Activated T-cell treated with anti-CD3 and anti-CD28 coated beads for 4 hours (primary cell): ENCODE data around the gene RAB23.

ENCODE experiments used
- DNase-seq: peaks from one replicate; pipeline ENCODE4 v3.0.0-alpha.2; 2020

The RAB23 gene

GRCh38 chr6:57177545-57178265, 44.4 kb downstream of the RAB23 start:
- DNase-seq, result no peak

DNA sequence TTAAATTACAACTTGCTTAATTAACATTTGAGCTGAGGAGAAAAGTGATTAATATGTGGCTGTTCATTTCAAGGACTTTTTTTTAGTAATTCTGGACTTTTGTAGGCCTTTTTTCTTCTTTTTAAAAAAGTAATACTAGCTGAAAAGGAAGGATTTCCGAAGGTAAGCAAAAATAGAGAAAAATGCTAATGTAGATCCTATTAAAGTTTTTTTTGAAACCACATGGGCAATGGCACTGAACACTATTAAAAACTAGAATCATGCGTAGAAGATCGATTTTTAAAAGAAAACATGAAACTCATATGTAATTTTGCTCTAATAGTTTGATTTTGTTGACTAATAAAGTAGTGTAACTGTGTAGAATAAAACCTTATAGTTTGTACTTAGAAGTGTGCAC, 47.6 kb downstream of the RAB23 start:
- no peak for DNase-seq

DNA sequence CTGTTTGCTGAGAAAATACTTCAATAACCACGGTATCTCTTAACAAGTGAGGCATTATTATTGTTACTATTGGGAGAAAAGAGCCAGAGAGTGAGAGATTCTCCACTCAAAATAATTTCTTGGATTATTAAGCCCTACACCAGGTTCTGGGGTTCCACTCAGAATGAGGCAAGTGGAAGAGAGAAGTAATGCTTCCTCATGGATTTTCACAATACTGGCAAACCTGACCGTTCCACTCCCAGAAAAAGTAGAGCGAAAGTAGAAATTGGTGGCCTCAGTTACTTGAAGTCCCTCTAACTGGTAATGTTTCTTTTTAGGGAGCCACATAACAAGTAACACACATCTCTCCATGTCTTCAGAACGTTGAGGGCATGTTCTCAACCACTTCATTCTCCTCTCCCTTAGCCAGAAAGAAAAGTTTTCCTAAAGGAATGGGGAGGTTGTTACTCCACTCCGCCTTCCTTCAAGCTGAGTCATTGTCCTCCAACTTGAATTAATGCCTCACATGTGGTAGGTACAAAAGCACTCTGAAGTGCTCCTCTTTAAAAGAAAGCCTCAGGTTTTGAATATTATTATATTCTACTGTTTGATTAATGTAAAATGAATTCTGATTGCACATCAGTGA, 48.1 kb downstream of the RAB23 start:
- no peak for DNase-seq

GRCh38 chr6:57173056-57173885, 48.8 kb downstream of the RAB23 start:
- no peak for DNase-seq

DNA sequence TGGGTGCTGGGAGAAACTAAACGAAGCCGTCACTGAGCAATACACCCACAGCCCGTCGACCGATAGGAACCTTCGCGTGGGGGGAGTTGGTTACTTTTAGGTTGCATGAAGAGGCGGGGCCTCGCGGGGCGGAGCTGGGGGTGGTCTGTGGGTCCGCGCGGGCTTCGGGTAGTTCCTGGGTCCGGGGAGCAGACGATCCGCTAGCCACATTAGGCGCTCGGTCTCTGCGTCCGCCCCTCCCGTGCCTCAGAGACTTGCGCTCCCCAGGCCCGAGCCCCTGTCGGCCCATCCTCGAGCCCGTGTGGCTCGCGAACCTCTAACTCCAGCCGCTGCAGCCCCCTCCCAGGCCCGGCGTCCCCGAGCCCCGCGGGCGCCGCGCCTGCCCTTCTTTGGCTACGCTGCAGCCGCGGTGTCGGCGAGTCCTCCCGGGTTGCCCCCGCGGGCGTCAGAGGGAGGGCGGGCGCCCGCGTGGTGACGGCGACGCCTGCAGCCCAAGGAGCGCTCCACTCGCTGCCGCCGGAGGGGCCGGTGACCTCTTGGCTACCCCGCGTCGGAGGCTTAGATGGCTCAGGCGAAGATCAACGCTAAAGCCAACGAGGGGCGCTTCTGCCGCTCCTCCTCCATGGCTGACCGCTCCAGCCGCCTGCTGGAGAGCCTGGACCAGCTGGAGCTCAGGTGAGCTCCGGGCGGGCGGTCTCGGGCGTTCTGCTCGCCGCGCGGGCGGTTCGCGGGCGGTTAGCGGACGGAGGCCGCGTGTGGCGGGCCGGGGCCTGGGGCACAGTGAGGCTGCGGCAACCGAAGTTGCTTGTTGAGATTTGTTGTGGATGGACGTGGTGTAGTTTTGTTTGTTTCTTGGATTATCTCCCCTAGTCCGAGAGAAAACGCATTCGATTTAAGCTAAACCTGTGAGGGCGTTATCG, 49.7 kb downstream of the RAB23 start, which contains the start of gene BAG2:
Gene BAG2 (plus strand): TSS at position 191 of the 920 bp plus-strand sequence. CDS start 372 bp downstream, at position 563.
- DNase-seq, result peak; percentile 85

GRCh38 chr6:57165080-57165479, 57.0 kb downstream of the RAB23 start:
- DNase-seq, result no peak

DNA sequence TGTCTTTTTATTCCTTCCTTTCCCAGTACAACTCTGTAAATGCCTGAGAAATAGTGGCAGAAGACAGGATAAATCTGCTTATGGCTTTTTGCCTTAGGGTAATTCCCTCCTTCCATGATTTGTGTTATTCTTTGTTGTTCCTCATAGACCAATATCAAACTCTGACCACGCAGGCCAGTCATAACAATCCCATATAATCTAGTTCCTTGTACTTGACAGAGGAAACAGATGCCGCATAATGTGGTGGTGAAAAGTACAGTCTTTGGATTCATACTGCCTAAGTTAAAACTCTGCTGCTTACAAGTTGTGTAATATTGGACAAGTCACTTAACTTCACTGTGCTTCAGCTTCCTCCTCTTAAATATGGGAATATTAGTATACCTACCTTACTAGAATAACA, 58.2 kb downstream of the RAB23 start:
- no peak for DNase-seq

DNA sequence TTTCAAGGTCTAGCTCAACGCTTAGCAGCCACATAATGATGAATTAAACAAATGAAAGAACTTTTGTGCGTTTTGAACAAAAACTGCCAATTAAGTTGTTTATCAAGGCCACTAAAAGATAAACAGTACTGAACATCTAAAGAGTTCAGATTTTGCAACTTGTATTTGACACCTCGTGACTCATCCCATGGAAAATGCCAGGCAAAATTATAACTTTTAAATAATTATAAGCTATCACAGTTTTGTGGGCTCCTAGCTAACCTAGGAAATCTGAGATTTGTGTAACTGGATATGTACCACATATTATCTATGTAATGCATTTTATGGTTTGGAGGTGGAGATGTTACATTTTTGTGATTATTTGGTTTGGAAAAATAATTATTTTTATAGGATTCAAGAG, 59.6 kb downstream of the RAB23 start:
- no peak for DNase-seq

GRCh38 chr6:57162028-57162427, 60.1 kb downstream of the RAB23 start:
- DNase-seq, result no peak

DNA sequence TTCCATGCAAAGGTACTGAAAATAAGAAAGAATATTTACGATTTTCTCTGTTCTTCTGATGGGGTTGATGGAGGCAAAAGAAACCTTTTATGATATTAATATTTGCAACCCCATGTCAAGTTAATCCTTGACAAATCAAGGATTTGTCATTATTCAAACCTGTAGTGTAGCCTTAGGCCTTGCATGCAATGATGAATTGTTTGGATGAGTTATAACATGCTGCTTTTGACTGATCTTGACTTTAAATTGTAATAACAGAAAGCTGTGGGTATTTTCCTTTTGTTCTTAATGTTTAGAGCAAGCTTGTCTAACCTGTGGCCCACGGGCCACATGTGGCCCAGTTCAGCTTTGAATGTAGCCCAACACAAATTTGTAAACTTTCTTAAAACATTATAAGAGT, 63.0 kb downstream of the RAB23 start:
- DNase-seq, result no peak

DNA sequence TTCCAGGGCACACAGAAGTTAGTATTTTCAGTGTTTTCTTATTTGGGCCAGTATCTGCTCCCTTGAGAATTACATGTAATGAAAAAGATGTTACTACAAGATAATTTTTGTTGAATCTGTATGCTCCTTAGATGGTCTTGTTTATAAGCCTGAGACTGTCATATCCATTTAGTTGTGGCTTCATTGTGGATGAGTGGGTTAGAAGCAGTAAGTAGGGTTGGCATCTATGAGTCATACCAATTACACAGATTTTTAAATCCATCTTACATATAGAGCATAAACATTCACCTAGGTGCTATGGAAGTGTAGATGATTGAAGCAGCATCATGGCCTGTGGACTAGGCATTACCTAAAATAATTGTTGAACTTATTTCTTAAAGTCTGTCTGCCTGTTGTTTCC, 63.4 kb downstream of the RAB23 start:
- no peak for DNase-seq

DNA sequence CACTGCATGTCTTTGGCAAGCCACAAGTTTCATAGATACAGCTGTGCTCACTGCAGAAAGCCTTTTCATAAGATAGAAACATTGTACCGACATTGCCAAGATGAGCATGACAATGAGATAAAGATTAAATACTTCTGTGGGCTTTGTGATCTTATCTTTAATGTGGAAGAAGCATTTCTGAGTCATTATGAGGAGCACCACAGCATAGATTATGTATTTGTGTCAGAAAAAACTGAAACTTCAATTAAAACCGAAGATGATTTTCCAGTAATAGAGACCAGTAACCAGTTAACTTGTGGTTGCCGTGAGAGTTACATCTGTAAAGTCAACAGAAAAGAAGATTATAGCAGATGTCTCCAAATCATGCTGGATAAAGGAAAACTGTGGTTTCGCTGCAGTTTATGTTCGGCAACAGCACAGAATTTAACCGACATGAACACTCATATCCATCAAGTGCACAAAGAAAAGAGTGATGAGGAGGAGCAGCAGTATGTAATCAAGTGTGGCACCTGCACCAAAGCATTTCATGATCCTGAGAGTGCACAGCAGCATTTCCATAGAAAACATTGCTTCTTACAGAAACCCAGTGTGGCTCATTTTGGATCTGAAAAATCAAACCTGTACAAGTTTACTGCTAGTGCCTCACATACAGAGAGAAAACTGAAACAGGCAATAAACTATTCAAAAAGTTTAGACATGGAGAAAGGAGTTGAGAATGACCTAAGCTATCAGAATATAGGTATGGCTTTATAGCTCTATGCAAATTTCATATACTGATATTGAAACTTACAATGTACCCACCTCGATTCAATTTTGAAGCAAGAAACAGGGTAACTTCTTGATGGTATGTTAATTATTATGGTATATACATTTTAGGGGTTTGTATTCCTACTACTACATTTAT, 73.9 kb downstream of the RAB23 start:
- no peak for DNase-seq

DNA sequence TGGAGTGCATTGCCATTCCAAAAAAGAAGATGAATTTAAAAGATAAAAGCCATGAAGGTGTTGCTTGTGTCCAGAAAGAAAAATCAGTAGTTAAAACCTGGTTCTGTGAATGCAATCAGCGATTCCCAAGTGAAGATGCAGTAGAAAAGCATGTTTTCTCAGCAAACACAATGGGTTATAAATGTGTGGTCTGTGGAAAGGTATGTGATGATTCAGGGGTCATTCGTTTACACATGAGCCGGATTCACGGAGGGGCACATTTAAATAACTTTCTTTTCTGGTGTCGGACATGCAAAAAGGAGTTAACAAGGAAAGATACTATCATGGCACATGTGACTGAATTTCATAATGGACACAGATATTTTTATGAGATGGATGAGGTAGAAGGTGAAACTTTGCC, 74.7 kb downstream of the RAB23 start:
- DNase-seq, result no peak

DNA sequence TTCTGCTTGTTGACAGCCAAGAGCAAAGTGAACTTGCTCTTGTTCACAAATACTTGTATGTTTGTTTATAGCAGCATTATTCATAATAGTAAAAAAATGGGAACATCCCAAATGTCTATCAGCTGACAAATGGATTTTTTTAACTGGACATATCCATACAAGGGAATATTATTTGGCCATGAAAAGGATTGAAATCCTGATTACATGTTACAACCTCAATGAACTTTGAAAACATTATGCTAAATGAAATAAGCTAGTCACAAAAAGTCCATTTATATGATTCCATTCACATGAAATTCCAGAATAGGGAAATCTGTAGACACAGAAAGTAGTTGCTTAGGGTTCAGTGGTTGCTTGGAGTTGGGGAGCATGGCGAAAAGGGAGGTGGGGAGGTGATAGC, 78.4 kb downstream of the RAB23 start:
- DNase-seq, result no peak

DNA sequence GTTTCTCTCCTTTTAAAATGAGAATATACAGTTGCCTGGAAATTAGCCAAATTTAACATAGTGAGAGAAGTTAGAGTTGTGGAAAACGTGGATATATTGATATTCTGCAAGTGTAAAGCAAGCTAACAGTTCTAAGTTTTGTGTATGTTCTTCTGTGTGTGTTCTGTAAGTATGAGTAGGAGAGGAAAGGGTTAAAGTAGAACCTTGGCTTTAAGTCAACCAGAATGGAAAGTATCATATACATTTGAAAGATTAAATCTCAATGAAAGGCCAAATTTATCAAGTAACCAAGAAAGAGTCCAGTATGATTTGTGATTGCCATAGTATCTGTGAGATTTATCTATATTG, 80.0 kb downstream of the RAB23 start:
- no peak for DNase-seq

DNA sequence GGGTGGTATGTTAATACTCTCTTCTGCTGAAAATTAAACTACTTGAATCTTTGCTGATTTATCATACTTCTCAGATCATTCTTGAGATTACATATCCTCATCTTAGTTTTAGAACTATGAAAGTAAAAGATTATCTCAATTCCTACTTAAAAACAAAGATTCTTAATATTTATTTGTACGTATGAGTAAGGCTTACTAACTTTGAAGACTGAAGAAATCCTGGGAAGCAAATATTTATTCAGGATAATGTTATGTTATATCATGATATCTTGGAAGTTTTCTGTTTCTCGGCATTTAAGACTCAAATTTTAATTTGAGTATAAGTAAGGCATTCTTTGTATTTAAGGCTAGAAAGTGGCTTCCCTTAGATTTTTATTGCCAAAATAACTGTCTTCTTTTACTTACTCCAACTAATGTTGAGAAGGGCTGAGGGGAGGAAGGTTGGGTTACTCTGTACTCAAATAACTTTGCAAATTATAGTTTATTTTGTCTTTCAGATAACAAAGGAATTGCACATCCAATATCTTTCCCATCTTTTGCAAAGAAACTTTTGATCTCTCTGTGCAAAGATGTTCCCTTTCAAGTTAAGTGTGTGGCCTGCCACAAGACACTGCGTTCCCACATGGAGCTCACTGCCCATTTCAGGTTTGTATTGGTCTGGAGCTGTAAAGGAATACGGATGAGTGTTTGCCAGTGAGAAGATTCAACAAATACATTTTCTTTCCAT, 80.5 kb downstream of the RAB23 start:
- DNase-seq, result no peak

GRCh38 chr6:57138026-57138425, 84.1 kb downstream of the RAB23 start:
- no peak for DNase-seq

DNA sequence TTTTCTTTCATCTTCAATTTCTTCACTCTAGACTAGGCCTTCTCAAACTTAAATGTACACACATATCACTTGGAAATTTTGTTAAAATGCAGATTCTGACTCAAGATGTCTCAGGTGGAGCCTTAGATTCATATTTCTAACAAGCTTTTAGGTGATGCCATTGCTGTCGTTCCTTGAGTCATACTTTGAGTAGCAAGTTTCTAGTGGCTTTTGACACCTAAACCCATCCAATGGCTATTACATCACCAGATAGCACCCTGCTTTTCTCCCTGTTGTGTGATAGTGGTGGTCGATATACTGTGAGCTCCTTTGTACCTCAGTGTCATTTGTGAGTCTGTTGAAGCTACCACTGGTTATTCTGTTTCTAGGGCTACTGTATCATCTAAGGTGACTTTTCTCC, 84.8 kb downstream of the RAB23 start:
- DNase-seq, result no peak
